ENCODE data around the gene NTNG1. TPM values are rescaled to one million over a fixed set of nuclear protein-coding genes. Genes with fewer than 3 reads are reported as not detected.

Gene NTNG1
- total and polyA plus RNA-seq, 2 of the 8 experiments (the other 6 are each of a cell fraction or from before 2014, with no cell fraction given): 1.2 to 4.1 TPM

DNA sequence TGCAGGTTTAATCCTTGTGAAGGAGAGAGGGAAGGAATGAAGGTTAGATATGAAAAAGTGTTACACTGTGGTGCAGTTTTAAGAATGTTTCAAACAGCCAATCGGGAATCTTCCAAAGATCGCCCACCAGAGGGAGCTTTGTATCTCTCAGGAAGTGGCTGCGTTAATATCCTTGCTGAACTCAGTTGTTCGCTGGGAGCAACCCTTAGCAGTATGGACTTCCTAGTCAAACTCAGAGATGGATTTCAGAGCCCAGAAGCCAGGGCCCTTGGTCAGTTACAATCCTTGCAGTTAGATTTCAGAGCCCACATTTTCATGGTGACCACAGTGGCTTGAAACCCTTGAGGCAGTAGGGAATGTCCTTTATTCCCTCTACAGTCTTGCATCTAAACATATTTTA is 136.2 kb downstream of the NTNG1 start:
- H2AFZ ChIP-seq (ENCODE audit: low read length): peak overlapping the region; percentile 58; the same call in 1 of the 2 replicates
- peak; percentile 86 for FAIRE-seq
- no peak overlapping the region for H2BK120ac ChIP-seq (replicated peaks; ENCODE audit: low read depth, low read length)

More for the DNA sequence above, 136.2 kb downstream of the NTNG1 start:
- no peaks in the 10 kb centered on the region for H3K9me3 ChIP-seq (ENCODE audit: insufficient read depth in 2 of 2, low read depth in 1 of 2, low read length in 1 of 2)
- H3K23ac ChIP-seq (ENCODE audit: insufficient read length): no peak overlapping the region
- no peak overlapping the region for H3K27ac ChIP-seq (ENCODE audit: low read depth, low read length)
- H4K5ac ChIP-seq (ENCODE audit: insufficient read length, low read depth, low read length): no peak overlapping the region
- H3K14ac ChIP-seq (ENCODE audit: insufficient read length): no peak overlapping the region
- H3K23me2 ChIP-seq (ENCODE audit: low read depth, low read length): no peaks in the 10 kb centered on the region
- no peak overlapping the region for H3K4ac ChIP-seq (replicated peaks; ENCODE audit: insufficient read length, low read depth, low read length)
- no peaks in the 10 kb centered on the region for H3K36me3 ChIP-seq (ENCODE audit: control insufficient read depth in 2 of 4, insufficient read depth in 4 of 4, low read length in 3 of 4)
- no peak overlapping the region for H2AK5ac ChIP-seq (ENCODE audit: low read depth, low read length)
- no peaks in the 10 kb centered on the region for H3K79me1 ChIP-seq (ENCODE audit: low read depth, low read length)
- TF ChIP-seq RBBP5 (IDR thresholded peaks at IDR 0.05; ENCODE audit: borderline replicate concordance, low read depth, low read length) (no peak), SP1 (IDR thresholded peaks at IDR 0.05; ENCODE audit: low read depth, low read length) (peak; percentile 70; the same call in 1 of the 2 replicates), RAD21 (IDR thresholded peaks at IDR 0.05 in 1 of 2, conservative IDR thresholded peaks at IDR 0.05 in 1 of 2; ENCODE audit: low read depth in 2 of 2, low read length in 2 of 2) (peak; percentile 76 to 81), TAF7 (optimal IDR thresholded peaks at IDR 0.05; ENCODE audit: borderline replicate concordance, low read depth, low read length) (no peak), JUND (IDR thresholded peaks at IDR 0.05; ENCODE audit: low read length) (no peak)
- TF ChIP-seq, protein P1, sequence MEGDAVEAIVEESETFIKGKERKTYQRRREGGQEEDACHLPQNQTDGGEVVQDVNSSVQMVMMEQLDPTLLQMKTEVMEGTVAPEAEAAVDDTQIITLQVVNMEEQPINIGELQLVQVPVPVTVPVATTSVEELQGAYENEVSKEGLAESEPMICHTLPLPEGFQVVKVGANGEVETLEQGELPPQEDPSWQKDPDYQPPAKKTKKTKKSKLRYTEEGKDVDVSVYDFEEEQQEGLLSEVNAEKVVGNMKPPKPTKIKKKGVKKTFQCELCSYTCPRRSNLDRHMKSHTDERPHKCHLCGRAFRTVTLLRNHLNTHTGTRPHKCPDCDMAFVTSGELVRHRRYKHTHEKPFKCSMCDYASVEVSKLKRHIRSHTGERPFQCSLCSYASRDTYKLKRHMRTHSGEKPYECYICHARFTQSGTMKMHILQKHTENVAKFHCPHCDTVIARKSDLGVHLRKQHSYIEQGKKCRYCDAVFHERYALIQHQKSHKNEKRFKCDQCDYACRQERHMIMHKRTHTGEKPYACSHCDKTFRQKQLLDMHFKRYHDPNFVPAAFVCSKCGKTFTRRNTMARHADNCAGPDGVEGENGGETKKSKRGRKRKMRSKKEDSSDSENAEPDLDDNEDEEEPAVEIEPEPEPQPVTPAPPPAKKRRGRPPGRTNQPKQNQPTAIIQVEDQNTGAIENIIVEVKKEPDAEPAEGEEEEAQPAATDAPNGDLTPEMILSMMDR (IDR thresholded peaks at IDR 0.05; ENCODE audit: control extremely low read depth in 1 of 3, insufficient read depth in 1 of 3, low read depth in 1 of 3, low read length in 3 of 3): peak in 2 of 3 experiments; percentile 64 to 77; a peak in 3 of 4 replicates
- no peak overlapping the region for H2BK12ac ChIP-seq (ENCODE audit: low read depth, low read length)
- H4K8ac ChIP-seq (ENCODE audit: extremely low read depth, insufficient read depth, low read length): no peak overlapping the region
- DNase-seq (ENCODE audit: low read depth in 1 of 2, low spot score in 2 of 2): peak; percentile 21 to 54
- no peaks in the 10 kb centered on the region; a peak in 1 of 7 replicates for H3K4me1 ChIP-seq (replicated peaks in 1 of 4; ENCODE audit: control insufficient read depth in 3 of 4, insufficient read depth in 4 of 4, low read length in 3 of 4)
- H3K4me3 ChIP-seq (ENCODE audit: extremely low read depth in 1 of 4, insufficient read depth in 2 of 4, low read depth in 3 of 4, low read length in 4 of 4): no peak overlapping the region
- H3K4me2 ChIP-seq (ENCODE audit: insufficient read depth in 1 of 2, low read depth in 2 of 2, low read length in 2 of 2): no peak overlapping the region
- ChIA-PET POLR2A (ENCODE audit: partially characterized antibody) (no interaction called here), CTCF (ENCODE audit: partially characterized antibody) (interaction anchor here (0.8 to 5.9 kb wide), 39 partner anchors 9 to 849 kb away, joined by 3 to 69 read pairs (median 4); no protein-coding TSS in a partner anchor)
- no peaks in the 10 kb centered on the region for H3K79me2 ChIP-seq (ENCODE audit: control insufficient read depth in 1 of 2, insufficient read depth in 2 of 2, low read length in 2 of 2)
- no peak overlapping the region for H3K56ac ChIP-seq (replicated peaks; ENCODE audit: insufficient read length, low read depth, low read length)
- H4K91ac ChIP-seq (replicated peaks; ENCODE audit: insufficient read length, low read length): no peak overlapping the region
- H3K18ac ChIP-seq (ENCODE audit: extremely low read depth, low read length): no peak overlapping the region
- 23% methylated on average over 4 of the region's 4 CpGs; no CpG with 5 or more reads in 1 of the 2 experiments for WGBS, 2 experiments (ENCODE audit: extremely low coverage in 1 of 2, insufficient coverage in 1 of 2, insufficient read length in 1 of 2, insufficient replicate concordance in 2 of 2, low coverage in 1 of 2, low lambda C conversion rate in 2 of 2, missing lambda C conversion rate in 1 of 2)
- H2BK5ac ChIP-seq (ENCODE audit: low read depth, low read length): no peak overlapping the region
- no peak overlapping the region for H2BK20ac ChIP-seq (ENCODE audit: low read length)
- H3K27me3 ChIP-seq (replicated peaks in 1 of 4; ENCODE audit: control insufficient read depth in 3 of 4, extremely low read depth in 1 of 4, insufficient read depth in 3 of 4, low read length in 3 of 4): no peaks in the 10 kb centered on the region
- no peak overlapping the region for H2BK15ac ChIP-seq (ENCODE audit: low read length)
- H3K9ac ChIP-seq (replicated peaks in 1 of 4; ENCODE audit: extremely low read depth in 1 of 4, low read depth in 3 of 4, low read length in 3 of 4): no peak overlapping the region
- no peaks in the 10 kb centered on the region for H4K20me1 ChIP-seq (replicated peaks in 1 of 2; ENCODE audit: control insufficient read depth in 1 of 2, insufficient read depth in 2 of 2, low read length in 2 of 2)
